ENCODE measurements around the gene VAT1. TPM values are rescaled to one million over a fixed set of nuclear protein-coding genes. Genes with fewer than 3 reads are reported as not detected.
"Not testable (repeated sequence)": the region's sequence is repeated elsewhere in the genome, so short reads cannot be mapped to it uniquely, and the experiment has no call there.

VAT1 gene
- total and polyA plus RNA-seq, 2 donors (not counting 1 experiment from before 2014, with no cell fraction given): 20.4 to 90.7 TPM

DNA sequence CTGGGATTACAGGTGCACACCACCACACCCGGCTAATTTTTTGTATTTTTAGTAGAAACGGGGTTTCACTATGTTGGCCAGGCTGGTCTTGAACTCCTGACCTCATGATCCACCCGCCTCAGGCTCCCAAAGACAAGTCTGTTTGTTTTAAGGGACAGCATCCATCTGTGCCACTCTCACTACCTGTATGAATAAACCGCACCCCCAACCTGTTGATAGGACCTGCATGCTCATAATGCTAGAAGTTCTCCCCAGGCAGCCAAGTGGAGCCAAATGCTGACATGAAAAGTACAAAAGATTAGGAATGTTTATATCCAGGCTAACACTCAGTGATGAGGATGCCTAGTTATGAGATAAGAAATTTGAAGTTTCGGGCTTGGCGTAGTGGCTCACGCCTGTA, 30.8 kb upstream of the VAT1 start:
- H3K4me1 ChIP-seq (ENCODE audit: control insufficient read depth in 2 of 2, insufficient read depth in 2 of 2, low read length in 2 of 2); H3K27ac Mint-ChIP-seq; POLR2A ChIA-PET; CTCF ChIA-PET; H3K4me1 Mint-ChIP-seq; H3K9ac ChIP-seq (ENCODE audit: low read length); H3K79me2 ChIP-seq (ENCODE audit: control insufficient read depth, insufficient read depth, low read length); H3K27ac ChIP-seq (ENCODE audit: low read length in 2 of 2); H3K4me2 ChIP-seq (replicated peaks; ENCODE audit: low read depth, low read length, poor library complexity, severe bottlenecking); H4K20me1 ChIP-seq (ENCODE audit: control insufficient read depth, insufficient read depth, low read length, poor library complexity, severe bottlenecking); H3K27me3 ChIP-seq (replicated peaks in 1 of 4; ENCODE audit: control extremely low read depth in 1 of 4, control insufficient read depth in 3 of 4, insufficient read depth in 4 of 4, low read length in 3 of 4); H3K9me3 ChIP-seq (ENCODE audit: control extremely low read depth in 1 of 3, control insufficient read depth in 2 of 3, insufficient read depth in 1 of 3, low read length in 2 of 3); H3K9me3 Mint-ChIP-seq (ENCODE audit: insufficient read depth); intact Hi-C loops (cut with micrococcal nuclease); H3K4me3 ChIP-seq (ENCODE audit: control extremely low read depth in 1 of 5, extremely low read depth in 1 of 5, insufficient read depth in 1 of 5, low read depth in 2 of 5, low read length in 4 of 5); H3K4me3 Mint-ChIP-seq; H3K36me3 ChIP-seq (replicated peaks in 1 of 2; ENCODE audit: control extremely low read depth in 1 of 2, control insufficient read depth in 1 of 2, extremely low read depth in 1 of 2, insufficient read depth in 2 of 2, low read length in 1 of 2); H2AFZ ChIP-seq (ENCODE audit: insufficient read depth, low read depth, low read length, poor library complexity, severe bottlenecking); DNase-seq; H3K27me3 Mint-ChIP-seq; ATAC-seq (ENCODE audit: low read depth): not testable (repeated sequence)
- WGBS (ENCODE audit: insufficient coverage): 100% methylated on average over 4 of the region's 7 CpGs

DNA sequence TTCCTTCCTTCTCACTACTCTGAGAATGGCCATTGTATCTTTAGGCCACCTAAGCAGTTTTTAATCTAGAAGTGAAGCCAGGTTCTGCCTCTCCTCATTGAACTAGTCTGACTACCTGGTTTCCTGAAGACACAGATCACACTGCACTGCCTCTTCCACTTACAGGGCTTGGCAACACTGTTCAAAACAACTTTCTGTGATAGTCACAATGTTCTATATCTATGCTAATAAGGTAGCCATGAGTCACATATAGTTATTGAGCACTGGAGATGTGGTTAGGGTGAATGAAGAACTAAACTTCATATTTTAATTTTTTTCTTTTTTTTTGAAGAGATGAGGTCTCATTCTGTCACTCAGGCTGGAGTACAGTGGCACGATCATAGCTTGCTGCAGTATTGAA, 29.8 kb upstream of the VAT1 start:
- Mint-ChIP-seq H3K27ac (no peak overlapping the region), H3K4me1 (no peaks in the 10 kb centered on the region), H3K27me3 (no peaks in the 10 kb centered on the region), H3K9me3 (ENCODE audit: insufficient read depth) (no peaks in the 10 kb centered on the region), H3K4me3 (no peak overlapping the region)
- TF ChIP-seq, protein P1, sequence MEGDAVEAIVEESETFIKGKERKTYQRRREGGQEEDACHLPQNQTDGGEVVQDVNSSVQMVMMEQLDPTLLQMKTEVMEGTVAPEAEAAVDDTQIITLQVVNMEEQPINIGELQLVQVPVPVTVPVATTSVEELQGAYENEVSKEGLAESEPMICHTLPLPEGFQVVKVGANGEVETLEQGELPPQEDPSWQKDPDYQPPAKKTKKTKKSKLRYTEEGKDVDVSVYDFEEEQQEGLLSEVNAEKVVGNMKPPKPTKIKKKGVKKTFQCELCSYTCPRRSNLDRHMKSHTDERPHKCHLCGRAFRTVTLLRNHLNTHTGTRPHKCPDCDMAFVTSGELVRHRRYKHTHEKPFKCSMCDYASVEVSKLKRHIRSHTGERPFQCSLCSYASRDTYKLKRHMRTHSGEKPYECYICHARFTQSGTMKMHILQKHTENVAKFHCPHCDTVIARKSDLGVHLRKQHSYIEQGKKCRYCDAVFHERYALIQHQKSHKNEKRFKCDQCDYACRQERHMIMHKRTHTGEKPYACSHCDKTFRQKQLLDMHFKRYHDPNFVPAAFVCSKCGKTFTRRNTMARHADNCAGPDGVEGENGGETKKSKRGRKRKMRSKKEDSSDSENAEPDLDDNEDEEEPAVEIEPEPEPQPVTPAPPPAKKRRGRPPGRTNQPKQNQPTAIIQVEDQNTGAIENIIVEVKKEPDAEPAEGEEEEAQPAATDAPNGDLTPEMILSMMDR (IDR thresholded peaks at IDR 0.05): no peak
- DNase-seq (no peak), ATAC-seq (ENCODE audit: low read depth) (no peak)
- Histone ChIP-seq H2AFZ (ENCODE audit: insufficient read depth, low read depth, low read length, poor library complexity, severe bottlenecking) (no peak overlapping the region), H3K4me2 (replicated peaks; ENCODE audit: low read depth, low read length, poor library complexity, severe bottlenecking) (no peak overlapping the region), H3K9me3 (ENCODE audit: control extremely low read depth in 1 of 3, control insufficient read depth in 2 of 3, insufficient read depth in 1 of 3, low read length in 2 of 3) (no peaks in the 10 kb centered on the region), H3K4me3 (ENCODE audit: control extremely low read depth in 1 of 5, extremely low read depth in 1 of 5, insufficient read depth in 1 of 5, low read depth in 2 of 5, low read length in 4 of 5) (no peak overlapping the region), H3K36me3 (replicated peaks in 1 of 2; ENCODE audit: control extremely low read depth in 1 of 2, control insufficient read depth in 1 of 2, extremely low read depth in 1 of 2, insufficient read depth in 2 of 2, low read length in 1 of 2) (peaks cover 0 to 3% of the 10 kb centered on the region in 2 experiments), H3K27ac (ENCODE audit: low read length in 2 of 2) (no peak overlapping the region), H4K20me1 (ENCODE audit: control insufficient read depth, insufficient read depth, low read length, poor library complexity, severe bottlenecking) (no peaks in the 10 kb centered on the region), H3K9ac (ENCODE audit: low read length) (no peak overlapping the region), H3K79me2 (ENCODE audit: control insufficient read depth, insufficient read depth, low read length) (no peaks in the 10 kb centered on the region), H3K27me3 (replicated peaks in 1 of 4; ENCODE audit: control extremely low read depth in 1 of 4, control insufficient read depth in 3 of 4, insufficient read depth in 4 of 4, low read length in 3 of 4) (no peaks in the 10 kb centered on the region), H3K4me1 (ENCODE audit: control insufficient read depth in 2 of 2, insufficient read depth in 2 of 2, low read length in 2 of 2) (no peaks in the 10 kb centered on the region)
- ChIA-PET CTCF (no interaction called here), POLR2A (no interaction called here)
- WGBS (ENCODE audit: insufficient coverage): no CpG with 5 or more reads among the region's 1 CpG
- intact Hi-C loops (cut with micrococcal nuclease): no loop called here

Measured in B cell (primary cell).